K562 (cell line): ENCODE data around the gene COMP. TPM values are rescaled to one million over a fixed set of nuclear protein-coding genes. Genes with fewer than 3 reads are reported as not detected.
A peak's percentile ranks its signal among the peaks of the same experiment; 100 is the strongest.

Source experiments
- ATAC-seq: fragments of 200-7000 bp; cut with Tn5 transposase; 3 replicates; pipeline ENCODE4 v1.9.1; 2020; ENCODE audit warnings: moderate library complexity
- BruUV-seq: library from RNA; stranded (reverse); fragments of 400-500 nt; replicated peaks from 2 replicates; lab custom pipeline; 2021; lab: Mats Ljungman, UMichigan
- CTCF ChIA-PET: fragments of 300-600 bp; formaldehyde crosslinking; extraction: SDS; loops from one replicate; lab custom pipeline; 2021; ENCODE audit warnings: low intra/inter-chr PET ratio; lab: Yijun Ruan, JAX
- POLR2A ChIA-PET: fragments of 300-600, 350-650 bp; sonication (Branson Sonifier 250); formaldehyde crosslinking; extraction: SDS; loops from one replicate; lab custom pipeline; 2021; ENCODE audit warnings: antibody characterized with exemption, inconsistent platforms; lab: Yijun Ruan, JAX
- DNase-seq, 4 experiments: peaks; one replicate each; pipeline versions ENCODE4 v3.0.0 to v3.0.0-alpha.2; 2011 to 2018; ENCODE audit warnings: low spot score in 3 of 4, mixed read lengths in 3 of 4; ENCODE audit errors: extremely low read depth in 1 of 4
- FAIRE-seq: peaks from 2 replicates; lab custom pipeline; 2011; peaks lifted over from hg19 to GRCh38; lab: Jason Lieb, UNC
- H2AFZ ChIP-seq: 2 replicates; pipeline ENCODE4 v1.6.0; 2011; ENCODE audit warnings: low read depth, low read length, control low read depth, inconsistent platforms
- H3K27ac ChIP-seq: fragments of 200-600 bp; 3 replicates; pipeline ENCODE4 v1.8.0; 2011; ENCODE audit warnings: low read depth, mild to moderate bottlenecking, control low read depth, inconsistent platforms, low read length, moderate library complexity, mixed read lengths; ENCODE audit errors: extremely low read depth
- H3K27me3 ChIP-seq, 2 experiments: fragments of 300-600 bp in 1 of 2; 2 replicates in 1 of 2; 3 replicates in 1 of 2; pipeline versions ENCODE4 v1.6.0 to v1.8.0; 2011; ENCODE audit warnings: inconsistent platforms in 2 of 2, low read length in 2 of 2, mild to moderate bottlenecking in 1 of 2, mixed read lengths in 1 of 2, moderate library complexity in 1 of 2; ENCODE audit not compliant: control insufficient read depth in 2 of 2, insufficient read depth in 2 of 2
- H3K36me3 ChIP-seq: fragments of 300-600 bp; 3 replicates; pipeline ENCODE4 v1.8.0; 2011; ENCODE audit warnings: mild to moderate bottlenecking, low read length, inconsistent platforms; ENCODE audit not compliant: control insufficient read depth, insufficient read depth
- H3K4me1 ChIP-seq, 2 experiments: fragments of 200-600 bp in 1 of 2; replicated peaks in 1 of 2; 2 replicates in 1 of 2; 3 replicates in 1 of 2; pipeline versions ENCODE4 v1.5.1 to v1.8.0; 2011; ENCODE audit warnings: inconsistent platforms in 2 of 2, low read length in 2 of 2, mild to moderate bottlenecking in 1 of 2, mixed read lengths in 1 of 2, moderate library complexity in 1 of 2; ENCODE audit not compliant: control insufficient read depth in 2 of 2, insufficient read depth in 2 of 2
- H3K4me2 ChIP-seq: 2 replicates; pipeline ENCODE4 v1.6.1; 2011; ENCODE audit warnings: low read length, control low read depth, inconsistent platforms, mixed read lengths; ENCODE audit not compliant: insufficient read depth
- H3K4me3 ChIP-seq: fragments of 200-600 bp; sonication (generic), shearing (Covaris generic); 2 replicates; pipeline ENCODE4 v1.5.1; 2016; ENCODE audit warnings: control low read depth, inconsistent platforms
- H3K79me2 ChIP-seq: fragments of 200-600 bp; 3 replicates; pipeline ENCODE4 v1.8.0; 2011; ENCODE audit warnings: low read length, inconsistent platforms; ENCODE audit not compliant: control insufficient read depth, insufficient read depth
- H3K9ac ChIP-seq, 2 experiments: 2 replicates each; pipeline versions ENCODE4 v1.6.0 to v1.6.1; 2011; ENCODE audit warnings: low read depth in 2 of 2, low read length in 2 of 2, control low read depth in 1 of 2, inconsistent platforms in 1 of 2, mild to moderate bottlenecking in 1 of 2, mixed read lengths in 1 of 2; ENCODE audit not compliant: insufficient read depth in 1 of 2
- H3K9me1 ChIP-seq: one replicate; pipeline ENCODE4 v1.6.0; 2011; ENCODE audit warnings: inconsistent platforms, mild to moderate bottlenecking, low read length, moderate library complexity; ENCODE audit not compliant: control insufficient read depth, insufficient read depth
- H3K9me3 ChIP-seq: replicated peaks from 2 replicates; pipeline ENCODE4 v1.5.1; 2011; ENCODE audit warnings: low read depth, low read length, inconsistent platforms; ENCODE audit not compliant: control insufficient read depth, insufficient read depth
- H4K20me1 ChIP-seq: replicated peaks from 2 replicates; pipeline ENCODE4 v1.6.1; 2011; ENCODE audit warnings: low read length, inconsistent platforms, mixed read lengths; ENCODE audit not compliant: control insufficient read depth, insufficient read depth
- CTCF ChIP-seq, 3 experiments: IDR thresholded peaks in 2 of 3; conservative IDR thresholded peaks in 1 of 3; 2 replicates each; pipeline ENCODE4 v1.5.1; 2011 to 2012; ENCODE audit warnings: low read length in 3 of 3, mild to moderate bottlenecking in 3 of 3, control low read depth in 2 of 3, improper control_type of control experiment in 1 of 3, inconsistent platforms in 1 of 3, low read depth in 1 of 3, mixed read lengths in 1 of 3, moderate library complexity in 1 of 3; ENCODE audit not compliant: insufficient read depth in 2 of 3
- GTF2B ChIP-seq: IDR thresholded peaks from 2 replicates; pipeline ENCODE4 v1.6.1; 2011; ENCODE audit not compliant: insufficient read length; ENCODE audit errors: extremely low read depth
- NFIC ChIP-seq: fragments of 450-650 bp; IDR thresholded peaks from 2 replicates; pipeline ENCODE4 v1.6.1; 2017; ENCODE audit warnings: mild to moderate bottlenecking, inconsistent platforms
- SMARCA5 ChIP-seq: fragments of 450-650 bp; IDR thresholded peaks from 2 replicates; pipeline ENCODE4 v1.6.1; 2016
- TFAM ChIP-seq: fragments of 250-450 bp; sonication (Bioruptor Pico); conservative IDR thresholded peaks from 2 replicates; pipeline ENCODE4 v1.5.0; 2021; ENCODE audit warnings: mild to moderate bottlenecking, moderate library complexity
- TFE3 ChIP-seq: fragments of 450-650 bp; formaldehyde crosslinking; IDR thresholded peaks from 2 replicates; pipeline ENCODE4 v1.4.0; 2020; ENCODE audit warnings: mild to moderate bottlenecking, mixed read lengths
- ZNF3 ChIP-seq: fragments of 250-450 bp; sonication (Bioruptor Pico); IDR thresholded peaks from 2 replicates; pipeline ENCODE4 v1.5.0; 2021; ENCODE audit warnings: mild to moderate bottlenecking, moderate library complexity
- WGBS: fragments of 100-300 bp; shearing (Covaris generic); methylation state at CpG from one replicate; pipeline ENCODE4 v1.1.6; 2016; ENCODE audit warnings: low coverage, mixed read lengths; ENCODE audit not compliant: insufficient coverage; ENCODE audit errors: missing lambda C conversion rate; 5-methylcytosine and 5-hydroxymethylcytosine counted together
- in situ Hi-C: fragments of 300-500 bp; cut with MboI; formaldehyde crosslinking; loops from 4 replicates; pipeline ENCODE4 v1.15.0; 2018; ENCODE audit warnings: inconsistent platforms, mixed read lengths
- intact Hi-C: fragments of 100-400 bp; cut with micrococcal nuclease; formaldehyde crosslinking; loops from 2 replicates; pipeline ENCODE4 v1.14.2; 2022
- polyA plus RNA-seq, 8 experiments: library from polyadenylated mRNA; depleted of rRNA in 4 of 8; stranded (reverse) in 5 of 8; unstranded in 3 of 8; fragments of >200 nt; fragmentation: Nextera tagmentation in 2 of 8; fragmentation: Illumina TruSeq in 1 of 8; extraction: Ambion mirVana in 2 of 8; extraction: Trizol in 1 of 8; gene quantifications; 2 replicates each; pipeline versions ENCODE4 v1.2.1 to v1.2.3, GENCODE V29; 2011 to 2014; ENCODE audit warnings: inconsistent platforms in 1 of 8, missing spikeins in 1 of 8
- total RNA-seq, 7 experiments: library from RNA; depleted of rRNA in 6 of 7; stranded (reverse); fragments of >200 nt in 6 of 7; fragmentation: Illumina TruSeq in 2 of 7; extraction: Trizol in 2 of 7; gene quantifications; 2 replicates each; pipeline versions ENCODE4 v1.2.1 to v1.2.3, GENCODE V29; 2011 to 2021; ENCODE audit warnings: low replicate concordance in 1 of 7
- TF ChIP-seq, protein P1 (sequence below): sonication (generic); formaldehyde crosslinking; IDR thresholded peaks from 2 replicates; pipeline ENCODE4 v1.8.1; 2023; ENCODE audit warnings: mild to moderate bottlenecking, missing genetic modification reagents
- TF ChIP-seq, protein P2 (sequence below): fragments of 250-450 bp; sonication (Bioruptor Pico); IDR thresholded peaks from 2 replicates; pipeline ENCODE4 v1.4.0; 2020; ENCODE audit warnings: mild to moderate bottlenecking, moderate library complexity

Gene COMP
- total and polyA plus RNA-seq, 9 of the 15 experiments (the other 6 are each of a cell fraction or from before 2014, with no cell fraction given) = 0.07 TPM; not detected in 8

GRCh38 chr19:18776288-18776594 is 14.9 kb downstream of the COMP start (continued):
- peak; percentile 34 to 49 (median 45); a peak in 5 of 6 replicates for TF ChIP-seq CTCF (IDR thresholded peaks at IDR 0.05 in 2 of 3, conservative IDR thresholded peaks at IDR 0.05 in 1 of 3; ENCODE audit: insufficient read depth in 2 of 3, low read depth in 1 of 3, low read length in 3 of 3)
- TF ChIP-seq, all 486 proteins: peak for 6

DNA sequence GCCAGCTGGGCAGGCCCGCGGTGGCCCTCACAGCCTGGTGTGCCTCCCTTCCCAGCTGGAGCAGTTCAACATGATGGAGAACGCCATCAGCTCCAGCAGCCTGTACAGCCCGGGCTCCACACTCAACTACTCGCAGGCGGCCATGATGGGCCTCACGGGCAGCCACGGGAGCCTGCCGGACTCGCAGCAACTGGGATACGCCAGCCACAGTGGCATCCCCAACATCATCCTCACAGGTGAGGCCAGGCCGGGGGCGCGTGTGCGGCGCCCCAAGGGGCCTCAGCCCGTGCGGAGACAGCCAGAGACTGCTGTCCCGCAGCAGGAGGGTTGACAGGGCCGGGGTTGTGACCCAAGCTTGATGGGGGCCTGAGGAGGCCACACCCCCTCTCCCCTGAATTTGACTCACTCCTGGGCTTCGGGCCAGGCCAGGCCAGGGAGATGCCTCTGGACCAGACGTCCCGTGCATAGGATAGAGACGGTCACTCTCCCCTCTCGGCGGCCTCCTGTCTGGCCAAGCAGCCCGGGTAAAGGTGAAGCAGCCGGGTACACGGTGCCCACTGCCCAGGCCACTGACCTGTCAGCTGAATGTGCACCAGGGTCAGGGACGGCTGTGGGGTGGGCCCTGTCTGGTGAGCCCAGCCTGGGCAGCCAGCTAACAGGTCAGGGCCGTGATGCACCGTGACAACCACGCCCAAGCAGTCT is 15.4 kb downstream of the COMP start:
- no peak for ATAC-seq
- no TSS peak for BruUV-seq
- H2AFZ ChIP-seq = no peak overlapping the region
- in situ Hi-C loops (no loop called here), intact Hi-C loops (no loop called here)
- DNase-seq = peak in 2 of 4 experiments; percentile 42 to 51
- H3K9me3 ChIP-seq = no peaks in the 10 kb centered on the region; the same call in 1 of the 2 replicates
- no peaks in the 10 kb centered on the region for H3K36me3 ChIP-seq
- H3K27me3 ChIP-seq = peaks cover 28 to 73% of the 10 kb centered on the region in 2 experiments; a peak in 4 of 5 replicates
- ChIA-PET POLR2A (interaction anchor here (0.6 kb wide), 1 partner anchor 269 kb away, joined by 3 read pairs; no protein-coding TSS in a partner anchor), CTCF (interaction anchor here (0.5 kb wide), 1 partner anchor 57 kb away, joined by 3 read pairs; no protein-coding TSS in a partner anchor)
- H3K4me1 ChIP-seq = peaks cover 0 to 62% of the 10 kb centered on the region in 2 experiments; a peak in 3 of 5 replicates
- H4K20me1 ChIP-seq = peaks cover 14% of the 10 kb centered on the region
- H3K4me3 ChIP-seq = no peak overlapping the region
- FAIRE-seq = no peak
- H3K9me1 ChIP-seq = no peaks in the 10 kb centered on the region
- no peak overlapping the region for H3K9ac ChIP-seq
- WGBS = 20% methylated on average over 28 of the region's 33 CpGs
- no peak overlapping the region for H3K27ac ChIP-seq
- H3K4me2 ChIP-seq = no peak overlapping the region
- H3K79me2 ChIP-seq = no peaks in the 10 kb centered on the region
- TF ChIP-seq TFE3 (CRISPR knock-in tag) = no peak
- peak; percentile 31; the same call in 1 of the 2 replicates for TF ChIP-seq NFIC
- TF ChIP-seq TFAM (CRISPR knock-in tag) = no peak
- TF ChIP-seq ZNF3 (CRISPR knock-in tag) = no peak
- TF ChIP-seq, protein P1, sequence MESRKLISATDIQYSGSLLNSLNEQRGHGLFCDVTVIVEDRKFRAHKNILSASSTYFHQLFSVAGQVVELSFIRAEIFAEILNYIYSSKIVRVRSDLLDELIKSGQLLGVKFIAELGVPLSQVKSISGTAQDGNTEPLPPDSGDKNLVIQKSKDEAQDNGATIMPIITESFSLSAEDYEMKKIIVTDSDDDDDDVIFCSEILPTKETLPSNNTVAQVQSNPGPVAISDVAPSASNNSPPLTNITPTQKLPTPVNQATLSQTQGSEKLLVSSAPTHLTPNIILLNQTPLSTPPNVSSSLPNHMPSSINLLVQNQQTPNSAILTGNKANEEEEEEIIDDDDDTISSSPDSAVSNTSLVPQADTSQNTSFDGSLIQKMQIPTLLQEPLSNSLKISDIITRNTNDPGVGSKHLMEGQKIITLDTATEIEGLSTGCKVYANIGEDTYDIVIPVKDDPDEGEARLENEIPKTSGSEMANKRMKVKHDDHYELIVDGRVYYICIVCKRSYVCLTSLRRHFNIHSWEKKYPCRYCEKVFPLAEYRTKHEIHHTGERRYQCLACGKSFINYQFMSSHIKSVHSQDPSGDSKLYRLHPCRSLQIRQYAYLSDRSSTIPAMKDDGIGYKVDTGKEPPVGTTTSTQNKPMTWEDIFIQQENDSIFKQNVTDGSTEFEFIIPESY (CRISPR knock-in tag) = no peak
- TF ChIP-seq, protein P2, sequence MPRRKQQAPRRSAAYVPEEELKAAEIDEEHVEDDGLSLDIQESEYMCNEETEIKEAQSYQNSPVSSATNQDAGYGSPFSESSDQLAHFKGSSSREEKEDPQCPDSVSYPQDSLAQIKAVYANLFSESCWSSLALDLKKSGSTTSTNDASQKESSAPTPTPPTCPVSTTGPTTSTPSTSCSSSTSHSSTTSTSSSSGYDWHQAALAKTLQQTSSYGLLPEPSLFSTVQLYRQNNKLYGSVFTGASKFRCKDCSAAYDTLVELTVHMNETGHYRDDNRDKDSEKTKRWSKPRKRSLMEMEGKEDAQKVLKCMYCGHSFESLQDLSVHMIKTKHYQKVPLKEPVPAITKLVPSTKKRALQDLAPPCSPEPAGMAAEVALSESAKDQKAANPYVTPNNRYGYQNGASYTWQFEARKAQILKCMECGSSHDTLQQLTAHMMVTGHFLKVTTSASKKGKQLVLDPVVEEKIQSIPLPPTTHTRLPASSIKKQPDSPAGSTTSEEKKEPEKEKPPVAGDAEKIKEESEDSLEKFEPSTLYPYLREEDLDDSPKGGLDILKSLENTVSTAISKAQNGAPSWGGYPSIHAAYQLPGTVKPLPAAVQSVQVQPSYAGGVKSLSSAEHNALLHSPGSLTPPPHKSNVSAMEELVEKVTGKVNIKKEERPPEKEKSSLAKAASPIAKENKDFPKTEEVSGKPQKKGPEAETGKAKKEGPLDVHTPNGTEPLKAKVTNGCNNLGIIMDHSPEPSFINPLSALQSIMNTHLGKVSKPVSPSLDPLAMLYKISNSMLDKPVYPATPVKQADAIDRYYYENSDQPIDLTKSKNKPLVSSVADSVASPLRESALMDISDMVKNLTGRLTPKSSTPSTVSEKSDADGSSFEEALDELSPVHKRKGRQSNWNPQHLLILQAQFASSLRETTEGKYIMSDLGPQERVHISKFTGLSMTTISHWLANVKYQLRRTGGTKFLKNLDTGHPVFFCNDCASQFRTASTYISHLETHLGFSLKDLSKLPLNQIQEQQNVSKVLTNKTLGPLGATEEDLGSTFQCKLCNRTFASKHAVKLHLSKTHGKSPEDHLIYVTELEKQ = no peak
- no peak for TF ChIP-seq SMARCA5
- no peak for TF ChIP-seq GTF2B
